HAP-1 (cell line): ENCODE measurements around the gene MACC1.

Experiments used
- DNase-seq, 2 experiments: peaks; one replicate each; pipeline ENCODE4 v3.0.0-alpha.2; 2016 to 2020; ENCODE audit warnings: low spot score in 2 of 2
- H3K27me3 ChIP-seq: fragments of 250-450 bp; sonication (Bioruptor Pico); 2 replicates; pipeline ENCODE4 v1.5.1; 2020; ENCODE audit warnings: low read depth, mild to moderate bottlenecking, moderate library complexity
- H3K36me3 ChIP-seq: fragments of 250-450 bp; sonication (Bioruptor Pico); replicated peaks from 2 replicates; pipeline ENCODE4 v1.5.1; 2020; ENCODE audit warnings: mild to moderate bottlenecking
- H3K4me1 ChIP-seq: fragments of 250-450 bp; sonication (Bioruptor Pico); 2 replicates; pipeline ENCODE4 v1.5.1; 2020; ENCODE audit warnings: mild to moderate bottlenecking
- H3K4me3 ChIP-seq: fragments of 250-450 bp; sonication (Bioruptor Pico); 2 replicates; pipeline ENCODE4 v1.5.1; 2020; ENCODE audit warnings: mild to moderate bottlenecking, moderate library complexity
- H3K9me3 ChIP-seq: fragments of 250-450 bp; sonication (Bioruptor Pico); 2 replicates; pipeline ENCODE4 v1.5.1; 2020; ENCODE audit warnings: mild to moderate bottlenecking, moderate library complexity
- in situ Hi-C: fragments of 300-500 bp; cut with MboI; formaldehyde crosslinking; loops from 3 replicates; pipeline ENCODE4 v1.14.3; 2020; ENCODE audit warnings: low sequenced_read_pairs, inconsistent platforms, mixed read lengths

Gene MACC1

GRCh38 chr7:20113427-20114027 is 103.7 kb downstream of the MACC1 start:
- in situ Hi-C loops: no loop called here
- no peaks in the 10 kb centered on the region for H3K27me3 ChIP-seq
- DNase-seq: no peak
- no peaks in the 10 kb centered on the region for H3K36me3 ChIP-seq
- peaks cover 2% of the 10 kb centered on the region; the same call in 1 of the 2 replicates for H3K9me3 ChIP-seq
- no peaks in the 10 kb centered on the region for H3K4me1 ChIP-seq
- H3K4me3 ChIP-seq: no peak overlapping the region

GRCh38 chr7:20112696-20113095 is 104.5 kb downstream of the MACC1 start:
- DNase-seq: no peak
- no peaks in the 10 kb centered on the region for H3K27me3 ChIP-seq
- H3K9me3 ChIP-seq: peaks cover 2% of the 10 kb centered on the region; the same call in 1 of the 2 replicates
- H3K4me1 ChIP-seq: no peaks in the 10 kb centered on the region
- H3K4me3 ChIP-seq: no peak overlapping the region
- no peaks in the 10 kb centered on the region for H3K36me3 ChIP-seq
- in situ Hi-C loops: no loop called here

GRCh38 chr7:20111821-20112542 is 105.2 kb downstream of the MACC1 start:
- no peak for DNase-seq
- Histone ChIP-seq H3K27me3 (no peaks in the 10 kb centered on the region), H3K36me3 (no peaks in the 10 kb centered on the region), H3K9me3 (peaks cover 2% of the 10 kb centered on the region; the same call in 1 of the 2 replicates), H3K4me3 (no peak overlapping the region), H3K4me1 (no peaks in the 10 kb centered on the region)
- in situ Hi-C loops: no loop called here

GRCh38 chr7:20107582-20107981 is 109.6 kb downstream of the MACC1 start:
- H3K4me3 ChIP-seq: no peak overlapping the region
- no peak for DNase-seq
- in situ Hi-C loops: no loop called here
- no peaks in the 10 kb centered on the region for H3K36me3 ChIP-seq
- peaks cover 2% of the 10 kb centered on the region; the same call in 1 of the 2 replicates for H3K9me3 ChIP-seq
- no peaks in the 10 kb centered on the region for H3K4me1 ChIP-seq
- H3K27me3 ChIP-seq: no peaks in the 10 kb centered on the region

- no peaks in the 10 kb centered on the region for H3K4me1 ChIP-seq
- H3K4me3 ChIP-seq: no peak overlapping the region
- peaks cover 2% of the 10 kb centered on the region; the same call in 1 of the 2 replicates for H3K9me3 ChIP-seq
- H3K36me3 ChIP-seq: no peaks in the 10 kb centered on the region
- no peak for DNase-seq
- no peaks in the 10 kb centered on the region for H3K27me3 ChIP-seq
- in situ Hi-C loops: no loop called here
Observed at GRCh38 chr7:20104696-20105095, 112.5 kb downstream of the MACC1 start.

GRCh38 chr7:20102982-20103381 is 114.2 kb downstream of the MACC1 start:
- H3K9me3 ChIP-seq: no peaks in the 10 kb centered on the region
- H3K4me3 ChIP-seq: no peak overlapping the region

GRCh38 chr7:20095862-20096261 is 121.3 kb downstream of the MACC1 start:
- H3K27me3 ChIP-seq: no peaks in the 10 kb centered on the region
- no peaks in the 10 kb centered on the region for H3K9me3 ChIP-seq
- H3K4me1 ChIP-seq: no peaks in the 10 kb centered on the region; the same call in 1 of the 2 replicates
- no peak overlapping the region for H3K4me3 ChIP-seq
- DNase-seq: no peak
- in situ Hi-C loops: no loop called here
- H3K36me3 ChIP-seq: no peaks in the 10 kb centered on the region

More at GRCh38 chr7:20102982-20103381, 114.2 kb downstream of the MACC1 start:
- in situ Hi-C loops: no loop called here
- no peak for DNase-seq
- Histone ChIP-seq H3K36me3 (no peaks in the 10 kb centered on the region), H3K4me1 (no peaks in the 10 kb centered on the region), H3K27me3 (no peaks in the 10 kb centered on the region)

- Histone ChIP-seq H3K36me3 (no peaks in the 10 kb centered on the region), H3K4me1 (no peaks in the 10 kb centered on the region; the same call in 1 of the 2 replicates), H3K9me3 (no peaks in the 10 kb centered on the region), H3K4me3 (no peak overlapping the region), H3K27me3 (no peaks in the 10 kb centered on the region)
- in situ Hi-C loops: no loop called here
- no peak for DNase-seq
Observed at GRCh38 chr7:20095436-20095835, 121.7 kb downstream of the MACC1 start.

GRCh38 chr7:20089431-20089830 is 127.8 kb downstream of the MACC1 start:
- Histone ChIP-seq H3K36me3 (no peaks in the 10 kb centered on the region), H3K27me3 (no peaks in the 10 kb centered on the region), H3K9me3 (no peaks in the 10 kb centered on the region), H3K4me3 (no peak overlapping the region), H3K4me1 (no peaks in the 10 kb centered on the region)
- in situ Hi-C loops: no loop called here
- no peak for DNase-seq

- in situ Hi-C loops: no loop called here
- Histone ChIP-seq H3K9me3 (no peaks in the 10 kb centered on the region), H3K36me3 (no peaks in the 10 kb centered on the region), H3K27me3 (no peaks in the 10 kb centered on the region), H3K4me1 (no peaks in the 10 kb centered on the region), H3K4me3 (no peak overlapping the region)
- DNase-seq: no peak
Observed at GRCh38 chr7:20085086-20085485, 132.1 kb downstream of the MACC1 start.
